ENCODE measurements around the gene INO80C.
A peak's percentile ranks its signal among the peaks of the same experiment; 100 is the strongest.
"Not testable (repeated sequence)": the region's sequence is repeated elsewhere in the genome, so short reads cannot be mapped to it uniquely, and the experiment has no call there.

INO80C gene

GRCh38 chr18:35487525-35487924, 10.2 kb downstream of the INO80C start:
- not testable (repeated sequence) for DNase-seq

- DNase-seq = no peak
Measured at GRCh38 chr18:35485852-35486251, 11.9 kb downstream of the INO80C start.

- DNase-seq = no peak
Measured at GRCh38 chr18:35484034-35484433, 13.7 kb downstream of the INO80C start.

GRCh38 chr18:35481960-35482366, 15.8 kb downstream of the INO80C start:
- DNase-seq = no peak

GRCh38 chr18:35479911-35480586, 17.7 kb downstream of the INO80C start:
- DNase-seq = peak in 1 of 2 experiments; percentile 25

- peak in 1 of 2 experiments; percentile 15 for DNase-seq
Measured at GRCh38 chr18:35478520-35479435, 19.0 kb downstream of the INO80C start.

GRCh38 chr18:35477974-35478373, 19.8 kb downstream of the INO80C start:
- DNase-seq = no peak

- DNase-seq = peak; percentile 70 to 75
Measured at GRCh38 chr18:35477497-35477896, 20.3 kb downstream of the INO80C start.

GRCh38 chr18:35474884-35475283, 22.9 kb downstream of the INO80C start:
- DNase-seq = no peak

GRCh38 chr18:35473562-35473961, 24.2 kb downstream of the INO80C start:
- no peak for DNase-seq

- no peak for DNase-seq
Measured at GRCh38 chr18:35470435-35470834, 27.3 kb downstream of the INO80C start.

GRCh38 chr18:35469725-35470124, 28.0 kb downstream of the INO80C start:
- DNase-seq = no peak

GRCh38 chr18:35468711-35469110, 29.0 kb downstream of the INO80C start:
- DNase-seq = no peak

GRCh38 chr18:35467624-35468016, 30.1 kb downstream of the INO80C start:
- peak; percentile 50 to 64 for DNase-seq

GRCh38 chr18:35466815-35467623, 30.7 kb downstream of the INO80C start:
- peak; percentile 89 for DNase-seq

- no peak for DNase-seq
Measured at GRCh38 chr18:35466334-35466733, 31.4 kb downstream of the INO80C start.

GRCh38 chr18:35465329-35465728, 32.4 kb downstream of the INO80C start:
- no peak for DNase-seq

- DNase-seq = peak; percentile 75 to 80
Measured at GRCh38 chr18:35464831-35465279, 32.9 kb downstream of the INO80C start.

GRCh38 chr18:35463827-35464226, 33.9 kb downstream of the INO80C start:
- DNase-seq = no peak

GRCh38 chr18:35463050-35463449, 34.7 kb downstream of the INO80C start:
- DNase-seq = peak; percentile 90 to 93

- DNase-seq = no peak
Measured at GRCh38 chr18:35460736-35461161, 37.0 kb downstream of the INO80C start.

- DNase-seq = no peak
Measured at GRCh38 chr18:35459997-35460396, 37.8 kb downstream of the INO80C start.

Measured in Kasumi-1 (cell line).